Fibroblast of skin of right biceps (primary cell): ENCODE data around the gene KRT33A.
"Not testable (repeated sequence)": the region's sequence is repeated elsewhere in the genome, so short reads cannot be mapped to it uniquely, and the experiment has no call there.

Experiments
- DNase-seq: peaks from one replicate; pipeline ENCODE4 v3.0.0-alpha.2; 2013

KRT33A gene

DNA sequence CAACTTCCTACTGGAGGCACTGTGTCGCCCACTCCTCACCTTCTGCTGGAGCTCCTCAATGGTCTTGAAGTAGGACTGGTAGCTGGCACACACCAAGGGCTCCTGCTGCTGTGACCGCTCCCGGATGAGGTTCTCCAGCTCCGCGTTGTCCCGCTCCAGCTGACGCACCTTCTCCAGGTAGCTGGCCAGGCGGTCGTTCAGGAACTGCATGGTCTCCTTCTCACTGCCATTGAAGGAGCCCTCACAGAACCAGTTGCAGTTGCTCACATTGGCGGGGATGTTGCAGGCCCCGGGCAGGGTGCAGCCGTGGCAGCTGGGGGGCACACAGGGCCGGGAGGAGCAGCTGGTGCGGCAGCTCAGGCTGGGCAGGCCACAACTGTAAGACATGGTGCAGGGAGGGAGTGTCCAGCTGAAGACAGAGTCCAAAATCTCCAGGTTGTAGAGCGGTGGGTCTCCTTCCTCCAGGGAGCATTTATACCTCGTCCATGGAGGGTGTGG, at the start of gene KRT33A:
Gene KRT33A (minus strand): TSS at position 448 of the 498 bp plus-strand sequence. CDS start 61 bp downstream, at position 387.
- not testable (repeated sequence) for DNase-seq

GRCh38 chr17:41396996-41397660, 46.5 kb upstream of the KRT33A start, which contains the start of gene KRT31:
Gene KRT31 (minus strand): TSS chr17:41397608. CDS start chr17:41397539, 69 bp downstream.
- no peak for DNase-seq

GRCh38 chr17:41396340-41396739, 45.7 kb upstream of the KRT33A start:
- DNase-seq = no peak

DNA sequence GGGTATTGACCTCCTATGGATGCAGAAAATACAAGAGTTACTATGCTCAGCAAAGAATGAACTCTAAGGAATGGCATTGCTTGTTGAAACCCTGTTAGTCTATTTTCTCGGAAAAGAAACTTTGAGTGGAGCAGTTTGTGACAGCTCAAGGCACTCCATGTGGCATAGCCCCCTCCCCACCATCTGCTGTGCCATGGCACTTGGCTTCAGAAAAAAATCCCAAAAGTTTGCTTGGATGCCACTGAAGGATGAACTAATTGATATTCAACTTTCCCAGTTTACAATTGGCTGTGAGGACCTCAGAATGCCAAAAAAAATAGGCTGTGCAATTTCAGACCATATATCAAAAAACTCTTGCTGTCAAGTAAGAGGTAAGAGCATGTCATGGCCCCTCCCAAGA, 45.0 kb upstream of the KRT33A start:
- no peak for DNase-seq

DNA sequence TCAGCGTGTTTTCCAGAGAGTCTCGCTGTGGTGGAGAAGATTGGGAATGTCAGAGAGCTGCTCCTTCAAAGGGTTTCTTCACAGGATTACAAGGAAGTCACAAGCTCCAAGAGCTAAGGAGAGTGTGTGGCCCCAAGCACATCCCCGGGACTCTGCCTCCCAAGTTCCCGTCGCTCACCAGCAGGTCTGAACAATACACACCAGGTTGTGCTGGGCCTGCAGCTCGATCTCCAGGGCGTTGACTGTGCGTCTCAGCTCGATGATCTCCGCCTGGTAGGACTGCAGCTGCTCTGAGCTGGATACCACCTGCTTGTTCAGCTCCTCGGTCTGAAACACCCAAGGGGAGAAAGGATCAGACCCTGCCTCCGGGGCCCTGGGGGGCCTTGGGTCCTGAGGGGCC, 44.4 kb upstream of the KRT33A start:
- DNase-seq = not testable (repeated sequence)

DNA sequence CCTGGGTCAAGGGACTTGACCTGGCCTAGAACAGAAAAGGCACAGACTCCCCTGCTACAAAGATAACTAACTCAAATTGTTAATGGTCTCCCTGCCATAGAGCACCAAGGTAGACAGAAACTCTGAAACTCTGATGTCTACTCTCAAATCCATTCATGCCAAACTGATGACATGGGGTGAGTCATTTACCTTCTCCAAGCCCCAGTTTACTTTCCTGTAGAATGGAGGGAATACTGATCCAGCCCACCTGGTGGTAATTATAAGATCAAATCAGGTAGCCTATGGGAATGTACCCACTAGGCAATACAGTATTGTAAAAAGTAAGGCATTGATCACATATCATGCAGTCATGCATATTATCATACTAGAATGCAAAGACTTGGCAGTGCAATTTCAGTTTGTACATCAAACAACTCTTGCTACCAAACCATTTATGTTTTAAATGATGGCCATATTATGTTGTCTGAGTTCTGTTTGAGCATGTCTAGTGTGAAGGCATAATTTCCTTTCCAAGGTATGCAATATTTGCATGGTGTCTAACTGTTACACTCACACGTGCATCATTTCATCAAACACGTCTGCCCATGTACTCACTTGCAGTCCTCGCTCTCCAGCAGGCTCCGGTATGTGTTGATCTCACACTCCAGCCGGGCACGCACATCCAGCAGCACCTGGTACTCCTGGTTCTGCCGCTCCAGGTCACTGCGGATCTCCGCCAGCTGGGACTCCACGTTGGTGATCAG, 43.8 kb upstream of the KRT33A start:
- DNase-seq = peak; percentile 38

DNA sequence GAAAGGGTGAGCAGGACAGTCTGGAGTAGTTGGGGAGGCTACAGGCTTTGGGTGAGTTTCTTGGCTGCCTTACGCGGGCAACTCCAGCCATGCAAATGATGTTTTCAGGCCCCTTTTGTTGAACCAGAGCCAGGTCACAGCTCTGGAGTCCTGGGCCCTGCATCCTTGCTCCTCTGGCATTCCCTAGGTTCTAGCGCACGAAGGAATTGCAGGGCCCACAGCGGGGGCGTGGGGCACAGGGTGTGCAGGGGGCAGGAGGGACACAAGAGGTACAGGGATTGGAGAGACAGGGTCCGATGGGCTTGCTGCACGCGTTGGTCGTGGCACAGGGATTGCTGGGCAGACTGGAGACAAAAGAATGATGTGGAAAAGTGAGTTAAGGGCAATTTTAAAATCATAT, 43.2 kb upstream of the KRT33A start:
- DNase-seq = no peak

- DNase-seq = no peak
These were observed 42.7 kb upstream of the KRT33A start for GRCh38 chr17:41393294-41393693.

- peak; percentile 22 for DNase-seq
These were observed 41.6 kb upstream of the KRT33A start for GRCh38 chr17:41392278-41392677.

DNA sequence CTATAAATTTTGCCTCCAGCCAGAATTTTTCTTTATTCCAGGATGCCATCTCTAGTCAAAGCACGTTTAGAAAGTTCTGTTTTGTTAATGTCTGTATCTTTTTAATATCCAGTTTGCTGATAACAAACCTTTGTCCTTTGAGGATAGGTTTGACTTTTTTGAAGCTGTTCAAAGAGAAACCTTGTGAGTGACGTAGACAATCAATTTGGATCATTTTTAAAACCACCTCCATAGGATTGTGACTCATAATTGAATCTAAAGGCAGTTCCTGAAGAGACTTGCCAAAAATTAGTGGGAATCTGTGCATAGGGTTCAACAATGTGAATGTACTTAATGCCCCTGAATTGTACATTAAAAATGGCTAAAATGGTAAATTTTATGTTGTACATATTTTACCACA, 40.9 kb upstream of the KRT33A start:
- DNase-seq = no peak

GRCh38 chr17:41390411-41390938, 39.8 kb upstream of the KRT33A start:
- DNase-seq = no peak

DNA sequence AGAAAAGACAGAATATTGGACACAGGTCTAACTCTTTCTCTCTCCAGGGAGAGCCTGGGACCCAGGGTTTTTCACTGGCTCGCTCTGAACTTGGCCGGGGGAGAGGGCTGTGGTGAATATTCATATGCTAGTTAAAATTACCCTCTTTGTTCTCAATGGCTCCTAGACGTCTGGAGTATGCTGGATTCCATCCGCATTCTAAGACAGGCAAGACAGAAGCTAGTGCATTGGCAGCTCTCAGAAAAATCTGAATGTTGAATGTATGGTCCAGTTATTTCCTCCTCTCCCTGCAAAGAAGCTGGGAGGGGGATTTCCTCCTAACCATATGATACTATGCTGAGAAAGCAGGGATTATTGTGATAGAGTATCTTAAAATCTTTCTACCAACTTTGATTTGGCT, 37.0 kb upstream of the KRT33A start:
- DNase-seq = no peak

DNA sequence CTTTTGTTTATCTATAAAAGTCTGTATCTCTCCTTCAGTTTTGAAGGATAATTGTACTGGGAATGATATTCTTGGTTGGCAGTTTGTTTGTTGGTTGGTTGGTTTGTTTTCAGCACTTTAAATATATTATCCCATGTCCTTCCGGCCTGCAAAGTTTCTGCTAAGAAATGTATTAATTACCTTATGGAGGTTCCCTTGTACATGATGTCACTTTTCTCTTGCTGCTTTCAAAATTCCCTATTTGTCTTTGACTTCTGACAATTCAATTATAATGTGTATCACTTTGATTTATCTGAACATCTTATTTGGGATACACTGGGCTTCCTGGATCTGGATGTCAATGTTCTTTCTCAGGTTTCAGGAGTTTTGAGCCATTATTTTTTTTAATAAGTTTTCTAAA, 35.6 kb upstream of the KRT33A start:
- DNase-seq = no peak

- no peak for DNase-seq
These were observed 33.1 kb upstream of the KRT33A start for GRCh38 chr17:41383690-41384089.

- DNase-seq = peak; percentile 76
These were observed 31.8 kb upstream of the KRT33A start for GRCh38 chr17:41382394-41382793.

- DNase-seq = not testable (repeated sequence)
These were observed 31.3 kb upstream of the KRT33A start, which contains the start of gene KRT34 for GRCh38 chr17:41381943-41382342. Gene KRT34 (minus strand): TSS chr17:41382306. CDS start chr17:41382246, 60 bp downstream.

DNA sequence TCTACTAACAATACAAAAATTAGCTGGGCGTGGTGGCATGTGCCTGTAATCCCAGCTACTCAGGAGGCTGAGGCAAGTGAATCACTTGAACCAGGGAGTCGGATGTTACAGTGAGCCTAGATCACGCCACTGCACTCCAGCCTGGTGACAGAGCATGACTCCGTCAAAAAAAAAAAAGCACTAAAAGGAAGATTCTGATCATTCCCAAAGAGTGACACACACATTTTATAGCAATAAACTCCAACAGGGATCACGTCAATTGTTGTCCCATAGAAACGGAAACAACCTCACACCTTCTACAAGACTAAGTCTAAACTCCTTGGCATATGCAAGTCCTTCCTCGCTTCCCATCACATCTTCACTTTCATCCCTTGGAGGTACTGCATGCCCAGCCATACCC, 29.5 kb upstream of the KRT33A start:
- peak; percentile 93 for DNase-seq

DNA sequence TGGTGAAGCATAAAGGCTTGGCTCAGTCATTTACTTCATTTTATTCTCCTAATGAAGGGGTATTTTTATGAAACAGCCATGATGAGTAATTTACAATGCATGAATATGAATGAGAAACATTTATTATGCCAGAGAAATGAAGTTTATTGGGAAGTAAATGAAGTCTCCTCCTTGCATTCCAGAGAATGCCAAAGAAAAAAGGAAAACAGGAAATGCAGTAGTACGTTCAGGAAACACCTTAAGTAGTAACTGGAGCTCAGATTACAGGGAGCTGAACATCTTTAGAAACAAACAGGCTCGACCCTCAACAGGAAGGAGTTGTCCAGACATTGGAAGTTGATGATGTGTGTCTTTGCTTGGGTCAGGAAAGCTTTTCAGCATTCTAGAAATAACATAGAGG, 26.9 kb upstream of the KRT33A start:
- peak; percentile 33 for DNase-seq

DNA sequence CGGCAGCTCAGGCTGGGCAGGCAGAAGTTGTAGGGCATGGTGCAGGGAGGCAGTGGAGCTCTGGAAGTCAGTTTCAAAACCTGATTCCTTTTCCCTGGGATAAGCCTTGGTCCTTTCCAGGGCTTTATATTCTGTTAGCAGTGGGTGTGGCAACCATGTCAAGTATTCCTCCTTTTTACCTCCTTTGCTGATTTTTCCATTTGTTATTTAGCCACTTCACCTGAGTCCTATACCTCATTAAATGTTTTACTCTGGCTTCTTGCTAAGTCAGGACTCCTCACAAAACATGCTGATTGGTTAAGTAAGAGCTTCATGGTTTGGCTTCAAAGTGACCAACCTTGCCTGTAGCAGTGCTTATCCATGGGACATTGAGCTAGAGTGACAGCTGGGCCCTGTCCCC, 19.1 kb upstream of the KRT33A start, which contains the start of gene KRT33B:
Gene KRT33B (minus strand): TSS at position 101 of the 400 bp plus-strand sequence. CDS start 63 bp downstream, at position 38.
- no peak for DNase-seq

GRCh38 chr17:41369023-41369422, 18.4 kb upstream of the KRT33A start:
- DNase-seq = no peak

- DNase-seq = peak; percentile 79
These were observed 16.9 kb upstream of the KRT33A start for GRCh38 chr17:41367426-41368075.

GRCh38 chr17:41366070-41366469, 15.4 kb upstream of the KRT33A start:
- DNase-seq = no peak

GRCh38 chr17:41363881-41364280, 13.3 kb upstream of the KRT33A start:
- DNase-seq = no peak
